GM12874 (cell line): ENCODE data around the gene RAB1A.

Source experiments
- TF ChIP-seq, protein P1 (sequence below): IDR thresholded peaks from 2 replicates; pipeline ENCODE4 v1.5.1; 2011; ENCODE audit warnings: low read depth, mild to moderate bottlenecking, control low read depth, low read length, moderate library complexity; ENCODE audit not compliant: insufficient read depth

The RAB1A gene

DNA sequence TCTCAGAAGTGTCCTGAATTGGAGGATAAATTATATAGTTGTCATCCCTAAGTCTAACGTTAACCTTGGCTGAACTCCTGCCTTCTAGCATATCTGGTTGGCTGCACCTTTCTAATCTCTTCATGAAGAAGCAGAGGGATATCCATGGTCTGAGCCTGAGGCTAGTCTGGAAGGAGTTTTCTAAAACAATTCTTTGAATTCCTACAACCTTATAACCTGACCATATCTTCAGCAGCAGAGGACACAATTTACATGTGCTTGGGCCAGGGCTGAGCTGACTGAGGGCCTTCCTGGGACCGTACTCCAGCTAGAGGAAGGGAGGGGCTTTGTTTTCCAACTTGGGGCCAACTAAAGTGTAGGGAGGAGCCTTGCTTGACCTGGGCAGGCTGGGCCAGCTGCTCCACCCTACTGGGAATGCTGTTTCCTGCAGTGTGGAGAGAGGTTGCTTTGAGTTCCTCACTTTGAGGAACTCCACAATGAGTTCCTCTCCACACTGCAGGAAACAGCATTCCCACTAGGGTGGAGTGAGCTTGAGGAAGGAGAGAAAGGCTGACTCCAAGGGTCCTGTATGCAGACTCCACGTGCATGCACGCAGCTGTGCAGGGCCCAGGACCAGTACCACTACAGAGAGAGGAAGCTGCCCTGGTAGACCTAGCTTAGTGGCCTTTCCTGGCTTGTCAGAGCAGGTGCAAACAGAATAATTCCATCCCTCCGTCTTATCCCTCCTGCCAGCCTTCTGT is 54.1 kb downstream of the RAB1A start:
- TF ChIP-seq, protein P1, sequence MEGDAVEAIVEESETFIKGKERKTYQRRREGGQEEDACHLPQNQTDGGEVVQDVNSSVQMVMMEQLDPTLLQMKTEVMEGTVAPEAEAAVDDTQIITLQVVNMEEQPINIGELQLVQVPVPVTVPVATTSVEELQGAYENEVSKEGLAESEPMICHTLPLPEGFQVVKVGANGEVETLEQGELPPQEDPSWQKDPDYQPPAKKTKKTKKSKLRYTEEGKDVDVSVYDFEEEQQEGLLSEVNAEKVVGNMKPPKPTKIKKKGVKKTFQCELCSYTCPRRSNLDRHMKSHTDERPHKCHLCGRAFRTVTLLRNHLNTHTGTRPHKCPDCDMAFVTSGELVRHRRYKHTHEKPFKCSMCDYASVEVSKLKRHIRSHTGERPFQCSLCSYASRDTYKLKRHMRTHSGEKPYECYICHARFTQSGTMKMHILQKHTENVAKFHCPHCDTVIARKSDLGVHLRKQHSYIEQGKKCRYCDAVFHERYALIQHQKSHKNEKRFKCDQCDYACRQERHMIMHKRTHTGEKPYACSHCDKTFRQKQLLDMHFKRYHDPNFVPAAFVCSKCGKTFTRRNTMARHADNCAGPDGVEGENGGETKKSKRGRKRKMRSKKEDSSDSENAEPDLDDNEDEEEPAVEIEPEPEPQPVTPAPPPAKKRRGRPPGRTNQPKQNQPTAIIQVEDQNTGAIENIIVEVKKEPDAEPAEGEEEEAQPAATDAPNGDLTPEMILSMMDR = no peak

DNA sequence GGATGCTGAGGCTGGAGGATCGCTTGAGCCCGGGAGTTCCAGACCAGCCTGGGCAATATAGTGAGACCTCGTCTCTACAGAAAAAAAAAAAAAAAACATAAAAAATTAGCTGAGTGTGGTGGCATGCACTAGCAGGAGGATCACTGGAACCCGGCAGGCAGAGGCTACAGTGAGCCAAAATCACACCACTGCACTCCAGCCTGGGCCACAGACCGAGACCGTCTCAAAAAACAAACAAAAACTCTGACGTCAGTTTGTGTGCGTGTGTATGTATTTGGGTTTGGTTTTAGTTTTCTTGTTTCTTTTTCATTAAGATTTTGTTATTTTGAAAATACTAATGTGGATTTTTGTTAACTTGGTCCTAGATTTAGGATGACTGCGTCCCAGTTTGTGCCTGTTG is 54.7 kb downstream of the RAB1A start:
- TF ChIP-seq, protein P1 = no peak

DNA sequence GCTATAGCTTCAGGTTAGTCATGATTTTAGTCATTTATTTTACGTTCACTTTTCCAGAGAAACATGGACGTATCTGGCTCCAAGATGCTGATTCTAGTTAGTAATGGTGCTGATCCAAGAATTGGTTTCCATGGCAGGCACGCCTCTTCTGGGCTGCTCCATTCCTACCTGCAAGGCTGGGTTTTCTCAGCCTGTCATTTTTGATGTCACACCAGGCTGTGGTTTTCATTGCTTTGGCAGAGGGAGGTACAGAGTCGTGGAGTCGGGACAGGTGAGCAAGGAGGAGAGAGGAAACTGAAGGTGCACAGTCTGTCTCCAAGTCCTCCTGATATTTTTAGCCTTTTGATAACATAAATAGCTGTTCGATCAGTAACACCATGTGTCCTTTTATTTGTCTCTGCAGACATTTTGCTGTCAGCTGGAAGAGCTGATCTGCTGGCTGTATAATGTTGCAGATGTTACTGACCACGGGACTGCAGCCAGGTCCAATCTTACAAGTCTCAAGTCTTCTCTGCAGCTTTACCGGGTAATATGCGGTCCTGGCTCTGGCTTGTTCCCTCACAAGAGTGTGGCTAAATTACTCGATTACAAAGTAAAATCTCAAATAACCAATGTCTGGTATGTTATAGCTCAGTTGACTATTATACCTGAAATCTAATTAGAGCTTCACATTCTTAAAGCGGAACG is 55.9 kb downstream of the RAB1A start:
- TF ChIP-seq, protein P1 = no peak

DNA sequence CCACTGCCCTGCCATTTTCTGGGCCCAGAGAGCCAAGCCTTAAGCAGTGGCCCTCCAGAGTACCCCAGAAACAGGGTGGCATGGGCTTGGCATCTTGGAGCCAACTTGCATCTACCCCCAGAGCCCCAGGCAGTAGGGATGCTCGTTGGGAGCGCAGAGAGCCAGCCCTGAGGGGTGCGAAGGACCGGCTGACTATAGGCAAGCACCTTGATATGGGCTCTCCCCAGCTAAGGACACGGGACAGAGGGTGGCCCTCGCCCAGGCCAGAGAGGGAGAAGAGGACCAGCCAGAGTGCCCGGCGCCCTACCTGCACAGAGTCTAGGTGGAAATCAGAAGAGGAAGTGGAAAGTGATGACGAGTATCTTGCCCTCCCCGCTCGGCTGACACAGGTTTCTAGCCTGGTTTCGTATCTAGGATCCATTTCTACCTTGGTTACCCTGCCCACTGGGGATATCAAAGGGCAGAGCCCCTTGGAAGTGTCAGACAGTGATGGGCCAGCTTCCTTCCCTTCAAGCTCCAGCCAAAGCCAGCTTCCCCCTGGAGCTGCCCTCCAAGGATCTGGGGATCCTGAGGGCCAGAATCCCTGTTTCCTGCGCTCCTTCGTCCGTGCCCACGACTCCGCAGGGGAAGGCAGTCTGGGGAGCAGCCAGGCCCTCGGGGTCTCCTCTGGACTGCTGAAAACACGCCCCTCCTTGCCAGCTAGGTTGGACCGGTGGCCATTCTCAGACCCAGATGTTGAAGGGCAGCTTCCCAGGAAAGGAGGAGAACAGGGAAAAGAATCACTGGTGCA is 57.5 kb downstream of the RAB1A start:
- TF ChIP-seq, protein P1 = no peak

DNA sequence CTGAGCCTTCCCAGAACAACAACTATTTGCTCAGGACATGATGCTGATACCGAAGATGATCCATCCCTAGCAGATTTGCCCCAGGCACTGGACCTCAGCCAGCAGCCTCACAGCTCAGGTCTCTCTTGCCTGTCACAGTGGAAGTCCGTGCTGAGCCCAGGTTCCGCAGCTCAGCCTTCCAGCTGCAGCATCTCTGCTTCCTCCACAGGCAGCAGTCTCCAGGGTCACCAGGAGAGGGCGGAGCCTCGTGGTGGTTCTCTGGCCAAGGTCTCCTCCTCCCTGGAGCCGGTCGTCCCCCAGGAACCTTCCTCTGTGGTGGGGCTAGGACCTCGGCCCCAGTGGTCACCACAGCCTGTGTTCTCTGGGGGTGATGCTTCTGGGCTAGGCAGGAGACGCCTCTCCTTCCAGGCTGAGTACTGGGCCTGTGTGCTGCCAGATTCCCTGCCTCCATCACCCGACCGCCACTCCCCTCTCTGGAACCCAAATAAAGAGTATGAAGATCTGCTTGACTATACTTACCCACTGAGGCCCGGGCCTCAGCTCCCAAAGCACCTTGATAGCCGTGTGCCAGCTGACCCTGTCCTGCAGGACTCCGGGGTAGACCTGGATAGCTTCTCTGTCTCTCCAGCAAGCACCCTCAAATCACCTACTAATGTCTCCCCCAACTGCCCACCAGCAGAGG is 58.3 kb downstream of the RAB1A start:
- TF ChIP-seq, protein P1 = no peak; the same call in 1 of the 2 replicates

DNA sequence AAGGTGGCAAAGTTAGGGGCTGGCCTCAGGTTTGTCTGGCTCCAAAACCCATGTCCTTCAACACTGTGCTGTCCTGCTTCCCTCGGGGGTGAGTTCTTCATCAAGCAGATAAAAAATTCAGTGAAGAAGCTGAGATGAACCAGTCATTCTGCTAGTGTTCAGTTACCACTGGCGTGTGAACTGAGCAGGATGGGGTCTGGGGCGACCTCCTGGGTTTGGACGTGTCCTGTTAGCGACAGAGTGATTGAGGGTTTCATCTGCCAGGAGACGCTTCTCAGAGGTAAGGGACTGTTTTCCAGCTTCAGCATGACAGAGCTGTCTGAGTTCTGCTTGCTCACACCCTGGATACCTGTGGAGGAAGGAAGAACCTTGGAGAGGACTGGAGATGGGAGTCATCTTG is 59.0 kb downstream of the RAB1A start:
- TF ChIP-seq, protein P1 = no peak
